Endometrial microvascular endothelial cells (primary cell): ENCODE results near the gene GLCE. TPM values are rescaled to one million over a fixed set of nuclear protein-coding genes. Genes with fewer than 3 reads are reported as not detected.

Experiments used
- in situ Hi-C: cut with HindIII; loops from 2 replicates; pipeline ENCODE4 v1.10.0; 2017; ENCODE audit warnings: low sequenced_read_pairs, low pct_unique_long_range_greater_than_20kb; ENCODE audit errors: inconsistent ontology term
- total RNA-seq: library from RNA; depleted of rRNA; stranded (reverse); fragments of >200 nt; gene quantifications from one replicate; pipeline ENCODE4 v1.2.3, GENCODE V29; 2015; ENCODE audit errors: inconsistent ontology term

Gene GLCE
- total RNA-seq, 1 donor from 2014 or later = 103 TPM

DNA sequence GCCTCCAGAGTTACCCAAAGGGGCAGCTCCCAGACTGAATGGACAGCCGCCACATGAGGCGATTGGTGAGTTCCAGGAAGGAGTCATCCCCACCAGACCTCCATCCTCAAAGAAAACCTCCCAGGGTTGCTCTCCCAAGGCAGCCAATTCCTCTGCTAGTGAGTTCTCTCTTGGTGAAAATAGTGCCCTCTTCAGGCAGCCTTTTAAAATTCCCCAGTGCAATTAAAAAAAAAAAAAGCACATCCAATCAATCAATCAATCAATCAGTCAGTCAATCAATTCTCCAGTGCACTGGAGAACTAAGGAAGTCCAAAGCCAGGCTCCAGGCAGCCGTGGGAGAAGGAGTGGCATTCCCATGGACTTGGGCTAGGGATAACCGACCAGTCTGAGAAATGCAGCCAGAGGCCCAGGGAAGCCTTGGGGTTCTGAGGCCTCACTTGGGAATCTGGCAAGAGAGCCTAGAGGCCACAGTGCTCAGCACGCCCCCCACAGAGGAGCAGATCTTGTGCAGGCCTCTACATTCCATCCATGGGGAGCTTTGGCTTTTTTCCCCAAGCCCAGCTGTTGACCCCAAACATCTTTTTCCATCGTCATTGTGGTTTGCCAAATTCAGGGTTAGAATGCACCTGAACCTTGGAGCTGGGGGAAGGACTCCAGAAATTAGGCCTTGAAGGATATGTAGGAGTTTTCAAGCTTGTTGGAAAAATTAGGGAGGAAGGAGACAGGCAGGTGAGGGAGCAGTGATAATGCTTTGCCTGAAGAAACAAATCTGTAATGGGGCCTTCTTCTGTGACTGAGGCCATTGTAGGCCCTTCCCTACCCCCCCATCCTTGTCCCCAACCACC is 143.1 kb downstream of the GLCE start:
- in situ Hi-C loops = no loop called here

DNA sequence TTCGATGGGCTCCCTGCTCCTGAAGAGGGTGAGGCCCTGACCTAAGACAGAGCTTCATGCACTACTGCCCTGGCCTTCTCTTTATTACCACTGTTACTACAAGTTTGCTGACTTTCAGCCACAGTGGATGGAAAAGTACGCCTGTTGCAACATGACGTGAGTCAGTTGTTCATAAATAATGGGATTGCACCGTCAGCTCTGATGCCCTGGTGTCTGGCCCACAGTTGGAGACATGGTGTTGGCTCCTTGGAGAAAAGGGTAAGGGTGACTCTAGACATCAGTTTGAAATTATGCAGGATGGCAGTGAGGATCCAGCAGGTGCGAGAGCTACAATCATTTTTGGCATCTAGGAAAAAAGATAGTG is 143.7 kb downstream of the GLCE start:
- in situ Hi-C loops = no loop called here

- in situ Hi-C loops = no loop called here
Observed at GRCh38 chr15:69305204-69305931, 144.9 kb downstream of the GLCE start.

DNA sequence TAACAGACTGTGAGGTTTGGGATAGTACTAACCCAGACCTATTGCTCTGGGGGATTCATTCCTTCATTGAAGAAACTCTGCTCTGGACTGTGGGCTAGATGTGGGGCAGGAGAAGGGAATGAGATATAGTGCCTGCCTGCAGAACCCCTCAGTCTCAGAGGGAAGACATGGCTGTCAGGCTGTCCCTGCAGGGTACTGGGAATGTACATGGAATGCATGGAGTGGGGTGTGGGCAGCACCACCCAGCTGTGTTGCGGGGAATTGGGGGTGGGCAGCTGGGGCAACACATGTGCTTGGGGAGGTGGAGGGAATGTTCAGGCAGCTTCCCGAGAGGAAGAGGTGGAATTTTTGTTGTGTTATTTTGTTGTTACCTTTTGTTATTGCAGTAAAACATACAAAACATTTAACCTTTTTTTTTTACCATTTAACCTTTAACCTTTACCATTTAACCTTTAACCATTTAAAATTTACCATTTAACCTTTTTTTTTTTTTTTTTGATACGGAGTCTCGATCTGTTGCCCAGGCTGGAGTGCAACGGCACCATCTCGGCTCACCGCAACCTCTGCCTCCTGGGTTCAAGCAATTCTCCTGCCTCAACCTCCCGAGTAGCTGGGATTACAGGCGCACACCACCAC is 145.6 kb downstream of the GLCE start:
- in situ Hi-C loops = no loop called here

DNA sequence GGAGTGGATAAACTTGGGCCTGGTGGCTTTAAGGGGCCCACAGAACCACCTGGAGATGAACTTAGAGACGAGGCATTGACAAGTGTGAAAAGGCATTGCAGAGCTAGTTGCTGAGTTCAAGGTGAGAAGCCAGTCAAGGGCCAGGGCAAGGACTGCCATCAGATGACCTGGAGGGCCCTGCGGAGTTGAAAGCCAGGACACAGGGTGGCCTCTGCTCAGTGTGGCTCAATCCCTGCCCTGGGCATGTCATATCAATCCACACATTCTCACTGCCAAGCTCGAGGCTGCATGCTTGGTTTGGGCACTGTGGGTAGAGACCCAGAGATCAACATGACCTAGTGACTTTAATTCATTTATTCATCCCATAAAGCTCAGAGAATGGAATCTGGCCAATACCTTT is 147.5 kb downstream of the GLCE start:
- in situ Hi-C loops = no loop called here

DNA sequence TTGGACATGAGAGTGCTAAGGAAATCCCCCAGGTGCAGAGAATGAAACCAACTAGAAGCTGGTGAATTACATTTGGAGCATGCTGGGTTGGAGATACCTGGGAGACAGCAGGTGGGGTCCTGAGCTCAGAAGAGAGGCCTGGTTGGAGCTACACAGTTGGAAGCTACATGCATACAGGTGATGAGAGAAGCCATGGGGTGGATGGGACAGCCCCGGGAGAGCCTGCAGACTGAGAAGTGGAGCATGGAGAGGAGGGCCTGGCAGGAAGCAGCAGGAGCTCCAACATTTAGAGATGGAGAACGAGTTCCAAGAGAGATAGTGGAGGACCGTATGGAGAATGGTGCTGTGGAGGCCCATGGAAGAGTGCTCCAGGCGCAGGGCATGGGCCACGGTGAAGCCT is 148.5 kb downstream of the GLCE start:
- in situ Hi-C loops = no loop called here

DNA sequence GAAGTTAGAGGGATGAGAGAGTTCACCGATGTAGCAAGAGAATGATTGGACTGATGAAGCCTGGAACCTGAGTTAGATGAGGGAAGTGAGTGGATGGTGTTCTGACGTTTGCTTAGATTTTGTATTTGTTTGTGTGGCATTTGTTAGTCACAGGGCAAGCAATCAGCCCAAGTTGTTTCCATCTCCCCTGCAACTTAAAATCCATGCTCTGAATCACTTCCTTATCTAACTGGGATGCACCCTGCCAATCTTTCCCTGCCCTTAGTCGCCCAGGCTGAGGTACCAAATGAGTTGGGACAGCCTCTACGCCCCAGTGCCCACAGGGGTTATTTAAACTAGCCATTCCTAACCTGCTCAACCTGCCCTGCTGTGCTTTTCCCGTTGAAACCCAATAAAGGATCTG is 150.9 kb downstream of the GLCE start:
- in situ Hi-C loops = no loop called here

DNA sequence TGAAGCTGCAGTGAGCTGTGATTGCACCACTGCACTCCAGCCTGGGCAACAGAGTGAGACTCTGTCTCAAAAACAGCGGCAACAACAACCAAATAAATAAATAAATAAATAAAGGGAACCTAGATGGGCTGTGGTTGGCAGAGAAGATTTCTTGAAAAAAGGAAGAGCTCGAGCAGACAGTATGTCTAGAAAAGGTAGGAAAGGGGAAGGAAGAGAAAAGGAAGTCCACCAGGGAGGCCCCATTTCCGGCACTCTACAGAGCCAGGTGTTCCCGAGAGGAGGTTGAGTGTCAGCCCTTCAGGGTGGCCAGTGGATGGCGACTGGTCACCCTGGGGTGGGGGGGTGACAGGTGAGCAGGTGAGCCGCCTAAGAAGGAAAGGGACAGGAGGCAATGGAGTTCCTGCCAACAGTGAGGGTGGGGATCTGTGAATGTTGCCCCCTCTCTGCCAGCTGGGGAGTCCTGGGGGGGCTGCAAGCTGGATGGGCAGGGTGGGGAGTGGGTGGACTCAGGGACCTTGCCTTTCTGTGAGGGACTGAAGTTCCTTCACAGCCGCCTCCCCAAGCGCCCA is 153.1 kb downstream of the GLCE start:
- in situ Hi-C loops = no loop called here

DNA sequence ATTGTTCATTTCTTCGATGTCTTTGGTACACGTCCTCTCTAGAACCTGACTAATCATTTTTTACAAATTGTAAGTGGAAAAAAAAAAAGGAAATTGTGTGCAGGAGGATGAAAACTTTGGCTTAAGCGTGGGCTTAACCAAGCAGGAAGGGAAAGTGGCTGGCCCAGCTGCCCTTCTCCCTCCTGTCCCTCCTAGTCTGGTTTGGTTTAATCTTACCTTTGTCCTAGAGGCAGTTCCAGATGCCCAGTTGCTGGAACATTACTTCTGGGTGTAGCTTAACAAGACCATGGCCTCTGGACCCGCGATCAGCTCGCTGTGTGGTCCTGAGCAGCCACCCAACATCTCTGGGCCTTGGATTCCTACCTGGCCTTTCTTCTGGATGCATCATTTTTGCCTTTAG is 153.7 kb downstream of the GLCE start:
- in situ Hi-C loops = no loop called here

GRCh38 chr15:69314736-69315135 is 154.3 kb downstream of the GLCE start:
- in situ Hi-C loops = no loop called here

DNA sequence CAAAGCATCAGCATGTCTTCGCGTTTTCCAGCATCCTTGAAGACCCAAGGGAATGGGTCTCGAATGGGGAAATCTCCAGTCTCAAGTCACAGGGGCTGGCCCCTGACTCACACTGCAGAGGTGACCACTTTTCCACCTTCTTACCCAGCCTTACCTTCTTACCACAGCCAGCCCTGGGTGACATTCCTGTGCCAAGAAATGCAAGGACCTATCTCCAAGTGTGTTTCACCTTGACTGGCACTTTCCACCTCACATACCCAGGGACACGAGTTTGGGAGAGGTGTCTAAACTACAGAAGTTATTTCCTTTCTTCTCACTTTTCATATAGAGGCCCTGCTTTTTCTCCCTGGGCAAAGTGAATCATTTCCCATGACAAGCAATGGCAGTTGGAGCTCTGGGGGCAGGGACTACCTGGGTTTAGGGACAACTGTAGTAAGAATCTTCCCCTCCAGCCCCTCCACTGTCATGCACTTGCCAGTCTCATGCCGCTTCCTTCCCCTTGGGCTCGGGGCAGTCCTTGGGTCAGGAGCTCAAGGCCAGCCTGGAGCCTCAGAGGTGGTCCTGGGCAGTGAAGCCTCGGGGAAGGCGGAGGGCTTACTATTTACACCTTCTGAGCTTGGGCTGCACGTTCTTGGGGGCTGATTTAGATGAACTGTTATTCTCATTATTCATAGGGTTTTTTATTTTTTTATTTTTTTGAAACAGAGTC is 155.1 kb downstream of the GLCE start:
- in situ Hi-C loops = no loop called here

DNA sequence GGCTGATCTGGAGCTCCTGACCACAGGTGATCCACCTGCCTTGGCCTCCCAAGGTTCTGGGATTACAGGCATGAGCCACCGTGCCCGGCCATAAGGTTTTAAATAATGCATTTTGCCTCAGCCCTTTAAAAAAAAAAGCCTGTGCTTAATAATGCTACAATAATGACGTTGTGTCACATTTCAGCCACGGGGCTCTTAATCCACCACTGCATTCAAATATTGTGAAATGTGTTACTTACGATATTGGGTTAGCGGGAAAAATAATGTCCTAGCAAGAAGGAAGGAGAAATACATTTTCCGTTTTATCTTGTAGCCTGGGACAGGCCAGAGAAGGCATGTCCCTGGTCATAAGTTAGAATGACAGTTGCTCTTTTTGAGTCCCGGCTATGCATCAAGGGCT is 155.9 kb downstream of the GLCE start:
- in situ Hi-C loops = no loop called here

GRCh38 chr15:69317392-69317841 is 157.0 kb downstream of the GLCE start:
- in situ Hi-C loops = no loop called here

- in situ Hi-C loops = no loop called here
Observed at GRCh38 chr15:69318033-69318432, 157.6 kb downstream of the GLCE start.

GRCh38 chr15:69319384-69320375 is 159.2 kb downstream of the GLCE start:
- in situ Hi-C loops = no loop called here

DNA sequence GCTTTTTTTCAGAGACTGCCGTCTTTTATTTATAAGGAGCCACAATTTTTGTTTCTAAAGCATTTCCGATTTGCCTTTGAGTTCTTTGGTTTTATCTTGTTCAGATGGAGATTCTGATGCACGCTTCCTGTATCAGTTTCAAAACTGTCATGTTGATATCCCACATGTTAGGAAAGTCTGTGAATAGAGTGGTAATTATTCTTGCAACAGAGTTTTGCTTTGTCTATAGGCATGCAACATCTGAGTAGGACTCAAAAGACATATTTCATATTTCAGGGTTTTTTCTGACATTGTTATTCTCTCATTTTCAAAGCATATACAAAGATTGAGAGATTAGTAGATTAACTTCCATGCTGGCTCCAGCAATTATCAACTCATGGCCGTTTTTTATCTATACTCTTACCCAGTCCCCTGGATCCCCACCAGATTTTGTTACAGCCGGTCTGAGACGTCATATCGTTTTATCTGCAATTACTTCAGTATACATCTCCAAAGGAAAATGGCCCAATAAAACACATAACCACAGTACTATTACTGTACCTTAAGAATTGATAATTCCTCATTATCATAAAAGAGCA is 160.6 kb downstream of the GLCE start:
- in situ Hi-C loops = no loop called here
